Myocyte (in vitro differentiated cells): Measurements from ENCODE around the gene APH1B. TPM values are rescaled to one million over a fixed set of nuclear protein-coding genes. Genes with fewer than 3 reads are reported as not detected.
"Not testable (repeated sequence)": the region's sequence is repeated elsewhere in the genome, so short reads cannot be mapped to it uniquely, and the experiment has no call there.

Source experiments
- DNase-seq: peaks from one replicate; pipeline ENCODE4 v3.0.0-alpha.2; 2012; ENCODE audit warnings: low read depth
- polyA plus RNA-seq: library from polyadenylated mRNA; unstranded; fragments of >200 nt; gene quantifications from one replicate; pipeline ENCODE4 v1.2.1, GENCODE V29; 2012; ENCODE audit warnings: missing spikeins
- total RNA-seq: library from RNA; depleted of rRNA; stranded (reverse); fragments of >200 nt; gene quantifications from 2 replicates; pipeline ENCODE4 v1.2.3, GENCODE V29; 2014

APH1B gene
- 15.2 and 19.7 TPM in 2 replicates for total RNA-seq
- 10.7 TPM for polyA plus RNA-seq

- peak; percentile 82 for DNase-seq
Measured at GRCh38 chr15:63277038-63277892, at the start of gene APH1B. Gene APH1B (plus strand): TSS chr15:63277605. CDS start chr15:63277624, 19 bp downstream.

- no peak for DNase-seq
Measured at GRCh38 chr15:63227689-63228088, 49.7 kb upstream of the APH1B start.

GRCh38 chr15:63231206-63231605 lies 46.2 kb upstream of the APH1B start:
- no peak for DNase-seq

DNA sequence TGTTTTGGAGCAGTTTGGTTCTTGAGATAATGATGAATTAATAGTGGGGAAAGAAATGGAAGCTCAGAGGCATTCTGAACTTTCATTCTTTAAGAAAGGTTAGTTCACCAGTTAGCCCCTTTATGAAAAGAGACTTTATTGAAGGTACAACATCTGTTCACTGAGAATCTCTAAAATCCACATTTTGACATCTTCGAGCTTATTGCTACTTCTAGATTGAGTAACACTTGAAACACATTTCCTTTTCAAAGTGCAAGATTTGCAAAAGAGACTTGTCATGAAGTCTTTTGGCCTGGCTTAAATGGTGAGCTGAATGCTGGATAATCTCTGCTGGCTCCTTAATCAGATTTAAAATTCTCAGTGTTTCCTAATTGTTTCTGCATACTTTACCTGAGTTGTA lies 45.7 kb upstream of the APH1B start:
- no peak for DNase-seq

DNA sequence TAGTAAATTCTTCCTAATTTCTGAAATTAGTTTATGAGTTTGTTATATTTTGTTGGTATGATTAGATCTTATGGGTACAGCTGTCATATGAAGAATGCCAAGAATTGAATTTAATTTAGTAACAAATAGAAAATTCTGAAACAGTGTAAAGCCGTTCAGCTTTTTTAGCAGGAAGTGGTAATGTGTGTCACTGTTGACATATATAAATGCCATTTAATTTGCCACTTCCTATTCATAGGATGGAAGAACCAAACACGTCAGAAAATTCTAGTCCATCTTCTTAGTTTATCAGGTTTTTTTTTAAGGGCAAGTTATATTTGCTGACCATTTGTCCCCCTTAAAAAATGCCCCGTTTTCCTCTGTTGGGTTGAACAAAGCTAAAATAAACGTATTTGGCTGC lies 45.0 kb upstream of the APH1B start:
- DNase-seq = no peak

DNA sequence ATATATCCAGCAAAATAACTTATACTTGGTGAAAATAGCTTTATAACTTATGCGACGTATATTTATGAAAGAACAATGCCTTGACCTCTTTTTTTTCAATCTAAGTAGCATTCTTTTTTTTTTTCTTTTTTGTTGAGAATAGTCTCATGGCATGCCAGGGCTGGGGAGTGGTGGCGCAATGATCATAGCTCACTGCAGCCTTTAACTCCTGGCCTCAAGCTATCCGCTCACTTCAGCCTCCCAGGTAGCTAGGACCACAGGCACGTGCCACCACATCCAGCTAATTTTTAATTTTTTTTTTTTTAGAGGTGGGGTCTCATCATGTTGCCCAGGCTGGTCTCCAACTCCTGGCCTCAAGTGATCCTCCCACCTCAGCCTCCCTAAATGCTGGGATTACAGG lies 44.5 kb upstream of the APH1B start:
- DNase-seq = no peak

DNA sequence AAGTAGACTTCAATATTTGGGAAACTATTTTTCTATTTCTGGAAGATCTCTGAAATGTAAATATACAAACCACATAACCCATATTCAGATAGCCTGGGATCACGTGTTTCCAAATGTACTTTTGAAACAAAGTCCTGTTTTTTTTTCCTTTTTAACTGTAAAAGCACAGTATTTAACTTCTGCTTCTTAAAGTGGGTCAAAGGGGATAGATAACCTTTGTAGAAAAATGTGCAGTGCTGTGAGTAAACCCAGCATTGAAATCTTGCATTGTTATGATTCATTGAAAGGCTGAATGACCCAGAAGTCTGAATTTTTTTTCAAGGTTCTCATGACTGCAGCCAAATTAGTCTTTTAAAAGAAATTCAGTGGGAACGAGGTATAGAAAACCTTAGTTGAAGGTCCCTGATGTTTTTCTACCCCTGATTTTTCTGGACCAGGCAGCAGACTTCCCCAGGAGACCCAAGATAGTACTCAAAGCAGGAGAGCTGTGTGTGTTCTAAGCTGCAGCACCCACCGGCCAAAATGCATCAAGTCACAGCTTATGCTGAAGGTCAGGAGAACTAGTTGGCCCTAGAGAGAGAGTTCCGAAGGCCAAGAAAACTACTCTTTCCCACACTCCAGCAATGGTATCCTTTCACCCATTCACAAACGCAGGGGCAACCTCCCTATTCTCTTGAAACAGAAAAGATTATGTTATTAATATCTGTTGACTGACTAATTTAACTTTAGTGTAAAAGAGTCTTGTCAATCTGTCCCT lies 43.6 kb upstream of the APH1B start:
- DNase-seq = no peak

- DNase-seq = peak; percentile 71
Measured at GRCh38 chr15:63234451-63234870, 42.9 kb upstream of the APH1B start.

- DNase-seq = no peak
Measured at GRCh38 chr15:63236272-63236671, 41.1 kb upstream of the APH1B start.

GRCh38 chr15:63237086-63237485 lies 40.3 kb upstream of the APH1B start:
- not testable (repeated sequence) for DNase-seq

- no peak for DNase-seq
Measured at GRCh38 chr15:63238171-63238570, 39.2 kb upstream of the APH1B start.

DNA sequence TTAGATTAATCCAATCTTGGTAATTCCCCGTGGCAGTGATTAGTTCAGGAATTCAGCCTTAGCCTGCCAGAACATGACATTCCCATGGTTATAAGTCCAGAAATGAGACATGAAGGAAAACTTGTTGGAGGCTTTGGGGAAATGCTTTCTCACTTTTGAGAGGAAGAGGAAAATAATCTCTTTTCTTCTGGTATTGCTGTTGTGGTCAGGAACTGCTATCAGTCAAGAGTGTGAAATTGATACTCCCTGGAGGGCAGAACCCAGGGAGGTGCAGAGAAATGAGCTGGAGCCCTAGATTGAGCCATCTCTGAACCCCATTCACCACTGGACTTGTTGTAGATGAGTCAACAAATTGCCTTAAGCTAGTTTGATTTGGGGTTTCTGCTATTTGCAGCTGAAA lies 38.6 kb upstream of the APH1B start:
- peak; percentile 74 for DNase-seq

- no peak for DNase-seq
Measured at GRCh38 chr15:63240109-63240508, 37.3 kb upstream of the APH1B start.

DNA sequence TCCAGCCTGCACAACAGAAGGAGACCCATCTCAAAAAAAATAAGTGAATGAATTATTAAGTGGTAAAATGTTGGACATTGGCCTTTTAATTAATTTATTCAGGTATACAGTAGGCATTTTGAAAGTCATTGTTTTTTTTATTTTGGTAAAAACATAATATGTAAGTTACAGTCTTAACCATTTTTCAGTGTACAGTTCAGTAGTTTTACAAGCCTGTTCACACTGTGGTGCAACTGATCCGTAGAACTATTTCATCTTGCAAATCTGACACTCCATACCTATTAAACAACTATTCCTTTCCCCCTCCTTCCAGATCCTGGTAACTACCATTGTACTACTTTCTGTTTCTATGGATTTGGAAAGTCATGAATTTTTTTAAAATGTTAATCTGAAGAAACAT lies 36.1 kb upstream of the APH1B start:
- DNase-seq = no peak

GRCh38 chr15:63243101-63243500 lies 34.3 kb upstream of the APH1B start:
- no peak for DNase-seq

DNA sequence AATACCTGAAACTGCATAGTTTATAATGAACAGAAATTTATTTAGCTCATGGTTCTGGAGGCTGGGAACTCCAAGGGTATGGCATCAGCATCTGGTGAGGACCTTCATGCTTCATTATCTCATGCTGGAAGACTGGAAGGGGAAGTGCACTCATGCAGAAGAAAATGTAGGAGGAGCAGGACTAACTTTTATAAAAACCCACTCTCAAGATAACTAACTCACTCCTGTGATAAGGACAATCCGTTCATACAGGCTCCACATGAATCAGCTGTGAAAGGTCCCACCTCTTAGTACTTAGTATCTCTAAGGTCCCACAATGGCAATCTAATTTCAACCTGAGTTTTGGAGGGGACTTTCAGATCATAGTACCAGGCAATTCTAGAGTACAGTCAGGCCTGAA lies 33.6 kb upstream of the APH1B start:
- DNase-seq = no peak

GRCh38 chr15:63244399-63244798 lies 33.0 kb upstream of the APH1B start:
- DNase-seq = no peak

DNA sequence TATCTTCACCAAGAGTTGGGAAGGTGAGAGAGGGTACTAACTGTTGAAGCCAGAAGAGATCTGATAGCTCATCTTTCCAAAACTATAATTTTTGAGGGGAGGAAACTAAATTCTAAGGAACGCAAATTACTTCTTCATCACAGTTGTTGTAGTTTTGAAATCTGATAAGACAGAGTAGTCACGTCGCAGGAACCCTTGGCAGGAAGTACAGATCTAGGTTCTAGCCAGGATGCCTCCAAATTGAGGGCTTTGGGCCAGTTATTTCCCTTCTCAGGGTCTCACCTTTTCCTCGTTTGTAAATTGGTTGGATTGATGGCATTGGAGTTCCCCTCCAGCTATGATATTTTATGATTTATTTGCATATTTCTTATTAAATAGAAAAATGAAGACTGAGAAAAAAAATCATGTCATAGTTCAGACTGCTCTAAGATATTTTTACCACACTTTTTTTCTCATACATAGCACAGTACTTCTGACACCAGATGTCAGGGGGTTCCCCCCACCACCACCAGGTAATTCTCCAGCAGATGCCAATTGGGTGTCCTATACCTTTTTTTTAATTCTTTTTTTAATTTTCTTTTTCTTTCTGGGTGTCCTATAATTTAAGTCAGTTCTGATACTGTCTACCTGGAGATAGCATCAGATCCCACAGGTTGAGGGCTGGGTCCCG lies 32.3 kb upstream of the APH1B start:
- DNase-seq = no peak

- DNase-seq = peak; percentile 55
Measured at GRCh38 chr15:63246691-63247469, 30.5 kb upstream of the APH1B start.

GRCh38 chr15:63250312-63250965 lies 27.0 kb upstream of the APH1B start:
- DNase-seq = peak; percentile 95

DNA sequence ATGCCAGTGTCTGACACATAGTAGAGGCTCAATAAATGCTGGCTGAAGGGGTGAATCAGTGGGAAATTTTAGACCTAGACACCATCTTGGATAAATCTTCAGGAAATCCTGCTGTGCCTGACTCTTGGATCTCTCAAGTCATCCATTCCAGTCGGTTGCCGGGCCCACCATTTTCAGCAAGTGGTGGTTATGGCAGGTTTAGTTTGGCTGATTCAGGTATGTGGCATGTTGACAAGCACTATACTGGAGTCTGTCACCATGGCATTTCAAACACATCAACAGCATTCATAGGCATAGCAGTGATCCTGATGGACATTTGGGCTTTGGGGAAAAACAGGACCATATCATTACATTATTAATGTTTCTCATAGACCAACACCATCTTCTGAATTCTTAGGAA lies 25.7 kb upstream of the APH1B start:
- DNase-seq = no peak
